ENCODE measurements around the gene SCP2D1. TPM values are rescaled to one million over a fixed set of nuclear protein-coding genes. Genes with fewer than 3 reads are reported as not detected.

The SCP2D1 gene
- total and polyA plus RNA-seq, 9 of the 15 experiments (the other 6 are each of a cell fraction or from before 2014, with no cell fraction given), result not detected

DNA sequence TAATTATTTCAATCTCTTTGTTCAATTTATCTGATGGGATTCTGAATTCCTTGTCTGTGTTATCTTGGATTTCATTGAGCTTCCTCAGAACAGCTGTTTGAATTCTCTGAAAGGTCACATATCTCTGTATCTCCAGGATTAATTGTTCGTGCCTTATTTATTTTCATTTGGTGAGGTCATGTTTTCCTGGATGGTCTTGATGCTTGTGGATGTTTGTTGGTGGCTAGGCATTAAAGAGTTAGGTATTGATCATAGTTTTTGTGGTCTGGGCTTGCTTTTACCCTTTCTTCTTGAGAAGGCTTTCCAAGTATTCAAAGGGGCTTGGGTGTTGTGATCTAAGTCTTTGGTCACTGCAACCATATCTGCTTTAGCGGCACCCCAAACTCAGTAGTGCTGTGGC, 39.4 kb upstream of the SCP2D1 start:
- Histone ChIP-seq H2AFZ (ENCODE audit: low read depth, low read length) (no peak overlapping the region), H3K4me1 (replicated peaks in 1 of 2; ENCODE audit: control insufficient read depth in 2 of 2, insufficient read depth in 2 of 2, low read length in 2 of 2) (no peaks in the 10 kb centered on the region), H3K36me3 (ENCODE audit: control insufficient read depth, insufficient read depth, low read length) (no peaks in the 10 kb centered on the region), H3K4me2 (ENCODE audit: insufficient read depth, low read length) (no peak overlapping the region), H3K79me2 (ENCODE audit: control insufficient read depth, insufficient read depth, low read length) (no peaks in the 10 kb centered on the region), H3K9ac (ENCODE audit: insufficient read depth in 1 of 2, low read depth in 2 of 2, low read length in 2 of 2) (no peak overlapping the region), H3K27me3 (ENCODE audit: control insufficient read depth in 2 of 2, insufficient read depth in 2 of 2, low read length in 2 of 2) (peaks cover 0 to 3% of the 10 kb centered on the region in 2 experiments; a peak in 1 of 5 replicates), H3K27ac (ENCODE audit: extremely low read depth, low read depth, low read length) (no peak overlapping the region), H4K20me1 (replicated peaks; ENCODE audit: control insufficient read depth, insufficient read depth, low read length) (no peaks in the 10 kb centered on the region), H3K9me1 (ENCODE audit: control insufficient read depth, insufficient read depth, low read length) (no peaks in the 10 kb centered on the region), H3K9me3 (replicated peaks; ENCODE audit: control insufficient read depth, insufficient read depth, low read depth, low read length) (no peaks in the 10 kb centered on the region), H3K4me3 (no peak overlapping the region)
- no peak for FAIRE-seq
- ATAC-seq, result no peak
- CTCF ChIA-PET (ENCODE audit: low intra/inter-chr PET ratio), result no interaction called here
- no TSS peak for BruUV-seq (replicated peaks)
- no peak for DNase-seq (ENCODE audit: extremely low read depth in 1 of 4, low spot score in 3 of 4)
- TF ChIP-seq SIRT6 (IDR thresholded peaks at IDR 0.05; ENCODE audit: low read depth, low read length), result no peak
- no peak for TF ChIP-seq MXI1 (IDR thresholded peaks at IDR 0.05; ENCODE audit: low read depth, low read length)
- TF ChIP-seq NR2C1 (IDR thresholded peaks at IDR 0.05), result no peak
- no peak for TF ChIP-seq NR2C1 (tag; IDR thresholded peaks at IDR 0.05)
- TF ChIP-seq ZNF707 (CRISPR knock-in tag; conservative IDR thresholded peaks at IDR 0.05), result no peak
- no peak for TF ChIP-seq PURB (CRISPR knock-in tag; IDR thresholded peaks at IDR 0.05; ENCODE audit: low read depth)
- 0% methylated on average over 2 of the region's 2 CpGs for WGBS (ENCODE audit: insufficient coverage, low coverage, missing lambda C conversion rate)
- intact Hi-C loops (cut with micrococcal nuclease), result no loop called here
- in situ Hi-C loops (cut with MboI), result no loop called here
- POLR2A ChIA-PET, result no interaction called here

- 5% methylated on average over 3 of the region's 5 CpGs for WGBS (ENCODE audit: insufficient coverage, low coverage, missing lambda C conversion rate)
- no peak overlapping the region for H3K9ac ChIP-seq (ENCODE audit: insufficient read depth in 1 of 2, low read depth in 2 of 2, low read length in 2 of 2)
- no peaks in the 10 kb centered on the region for H3K9me1 ChIP-seq (ENCODE audit: control insufficient read depth, insufficient read depth, low read length)
- H3K27me3 ChIP-seq (ENCODE audit: control insufficient read depth in 2 of 2, insufficient read depth in 2 of 2, low read length in 2 of 2), result peaks cover 0 to 3% of the 10 kb centered on the region in 2 experiments; a peak in 2 of 5 replicates
- FAIRE-seq (no peak), ATAC-seq (no peak), DNase-seq (ENCODE audit: extremely low read depth in 1 of 4, low spot score in 3 of 4) (no peak)
- no peaks in the 10 kb centered on the region for H3K4me1 ChIP-seq (replicated peaks in 1 of 2; ENCODE audit: control insufficient read depth in 2 of 2, insufficient read depth in 2 of 2, low read length in 2 of 2)
- BruUV-seq (replicated peaks), result no TSS peak
- no peaks in the 10 kb centered on the region for H3K79me2 ChIP-seq (ENCODE audit: control insufficient read depth, insufficient read depth, low read length)
- H2AFZ ChIP-seq (ENCODE audit: low read depth, low read length), result no peak overlapping the region
- H3K27ac ChIP-seq (ENCODE audit: extremely low read depth, low read depth, low read length), result no peak overlapping the region
- intact Hi-C loops (cut with micrococcal nuclease) (no loop called here), in situ Hi-C loops (cut with MboI) (no loop called here)
- H3K9me3 ChIP-seq (replicated peaks; ENCODE audit: control insufficient read depth, insufficient read depth, low read depth, low read length), result no peaks in the 10 kb centered on the region
- ChIA-PET POLR2A (no interaction called here), CTCF (ENCODE audit: low intra/inter-chr PET ratio) (no interaction called here)
- H4K20me1 ChIP-seq (replicated peaks; ENCODE audit: control insufficient read depth, insufficient read depth, low read length), result no peaks in the 10 kb centered on the region
- no peaks in the 10 kb centered on the region for H3K36me3 ChIP-seq (ENCODE audit: control insufficient read depth, insufficient read depth, low read length)
- no peak overlapping the region for H3K4me2 ChIP-seq (ENCODE audit: insufficient read depth, low read length)
- no peak overlapping the region for H3K4me3 ChIP-seq
- TF ChIP-seq, protein P1, sequence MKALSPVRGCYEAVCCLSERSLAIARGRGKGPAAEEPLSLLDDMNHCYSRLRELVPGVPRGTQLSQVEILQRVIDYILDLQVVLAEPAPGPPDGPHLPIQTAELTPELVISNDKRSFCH (CRISPR knock-in tag; IDR thresholded peaks at IDR 0.05), result no peak
- TF ChIP-seq, protein P1 (tag; IDR thresholded peaks at IDR 0.05), result no peak
- TF ChIP-seq, protein P2, sequence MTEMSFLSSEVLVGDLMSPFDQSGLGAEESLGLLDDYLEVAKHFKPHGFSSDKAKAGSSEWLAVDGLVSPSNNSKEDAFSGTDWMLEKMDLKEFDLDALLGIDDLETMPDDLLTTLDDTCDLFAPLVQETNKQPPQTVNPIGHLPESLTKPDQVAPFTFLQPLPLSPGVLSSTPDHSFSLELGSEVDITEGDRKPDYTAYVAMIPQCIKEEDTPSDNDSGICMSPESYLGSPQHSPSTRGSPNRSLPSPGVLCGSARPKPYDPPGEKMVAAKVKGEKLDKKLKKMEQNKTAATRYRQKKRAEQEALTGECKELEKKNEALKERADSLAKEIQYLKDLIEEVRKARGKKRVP (CRISPR knock-in tag; IDR thresholded peaks at IDR 0.05), result no peak
- TF ChIP-seq MYC (IDR thresholded peaks at IDR 0.05; ENCODE audit: low read depth, low read length) (no peak), MYC (CRISPR knock-in tag; IDR thresholded peaks at IDR 0.05; ENCODE audit: borderline replicate concordance, low read depth) (no peak), ZNF316 (IDR thresholded peaks at IDR 0.05) (no peak), RFX5 (IDR thresholded peaks at IDR 0.05; ENCODE audit: low read depth, low read length) (no peak), FUS (optimal IDR thresholded peaks at IDR 0.05; ENCODE audit: low read depth, low read length) (no peak), ZNF280A (IDR thresholded peaks at IDR 0.05; ENCODE audit: low read depth, partially characterized antibody) (no peak)
Measured at GRCh38 chr20:18775633-18776032, 38.0 kb upstream of the SCP2D1 start.

Data from K562 (cell line).